NCI-H1092 treated with DMSO at 0.1 percent for 48 hours (cell line): Measurements from ENCODE around the gene WIPF3.
"Not testable (repeated sequence)": the region's sequence is repeated elsewhere in the genome, so short reads cannot be mapped to it uniquely, and the experiment has no call there.

ENCODE experiments used
- DNase-seq: peaks from one replicate; lab custom pipeline; 2025; lab: John Stamatoyannopoulos, UW

Gene WIPF3

GRCh38 chr7:29881724-29882123, 75.4 kb downstream of the WIPF3 start:
- DNase-seq: no peak

GRCh38 chr7:29882481-29882880, 76.2 kb downstream of the WIPF3 start:
- no peak for DNase-seq

- DNase-seq: no peak
Observed at GRCh38 chr7:29883462-29884398, 77.4 kb downstream of the WIPF3 start.

GRCh38 chr7:29884399-29885272, 78.3 kb downstream of the WIPF3 start:
- peak; percentile 60 for DNase-seq

- no peak for DNase-seq
Observed at GRCh38 chr7:29885626-29886025, 79.3 kb downstream of the WIPF3 start.

- DNase-seq: no peak
Observed at GRCh38 chr7:29886827-29887226, 80.5 kb downstream of the WIPF3 start.

GRCh38 chr7:29888006-29888405, 81.7 kb downstream of the WIPF3 start:
- no peak for DNase-seq

- DNase-seq: no peak
Observed at GRCh38 chr7:29889288-29889687, 83.0 kb downstream of the WIPF3 start.

- DNase-seq: no peak
Observed at GRCh38 chr7:29890251-29890650, 83.9 kb downstream of the WIPF3 start.

- not testable (repeated sequence) for DNase-seq
Observed at GRCh38 chr7:29890786-29891185, 84.5 kb downstream of the WIPF3 start.

GRCh38 chr7:29891766-29892165, 85.5 kb downstream of the WIPF3 start:
- no peak for DNase-seq

- DNase-seq: no peak
Observed at GRCh38 chr7:29892231-29892630, 85.9 kb downstream of the WIPF3 start.

- DNase-seq: no peak
Observed at GRCh38 chr7:29893351-29893965, 87.2 kb downstream of the WIPF3 start.

GRCh38 chr7:29894256-29894655, 87.9 kb downstream of the WIPF3 start:
- DNase-seq: no peak

- no peak for DNase-seq
Observed at GRCh38 chr7:29895559-29895958, 89.3 kb downstream of the WIPF3 start.

GRCh38 chr7:29896685-29897411, 90.5 kb downstream of the WIPF3 start:
- no peak for DNase-seq

- no peak for DNase-seq
Observed at GRCh38 chr7:29898301-29898700, 92.0 kb downstream of the WIPF3 start.

- no peak for DNase-seq
Observed at GRCh38 chr7:29900745-29901144, 94.4 kb downstream of the WIPF3 start.

GRCh38 chr7:29906200-29907022, 100.1 kb downstream of the WIPF3 start:
- no peak for DNase-seq

- no peak for DNase-seq
Observed at GRCh38 chr7:29914180-29914579, 107.9 kb downstream of the WIPF3 start.
